ENCODE measurements around the gene LDB3.

Gene LDB3

DNA sequence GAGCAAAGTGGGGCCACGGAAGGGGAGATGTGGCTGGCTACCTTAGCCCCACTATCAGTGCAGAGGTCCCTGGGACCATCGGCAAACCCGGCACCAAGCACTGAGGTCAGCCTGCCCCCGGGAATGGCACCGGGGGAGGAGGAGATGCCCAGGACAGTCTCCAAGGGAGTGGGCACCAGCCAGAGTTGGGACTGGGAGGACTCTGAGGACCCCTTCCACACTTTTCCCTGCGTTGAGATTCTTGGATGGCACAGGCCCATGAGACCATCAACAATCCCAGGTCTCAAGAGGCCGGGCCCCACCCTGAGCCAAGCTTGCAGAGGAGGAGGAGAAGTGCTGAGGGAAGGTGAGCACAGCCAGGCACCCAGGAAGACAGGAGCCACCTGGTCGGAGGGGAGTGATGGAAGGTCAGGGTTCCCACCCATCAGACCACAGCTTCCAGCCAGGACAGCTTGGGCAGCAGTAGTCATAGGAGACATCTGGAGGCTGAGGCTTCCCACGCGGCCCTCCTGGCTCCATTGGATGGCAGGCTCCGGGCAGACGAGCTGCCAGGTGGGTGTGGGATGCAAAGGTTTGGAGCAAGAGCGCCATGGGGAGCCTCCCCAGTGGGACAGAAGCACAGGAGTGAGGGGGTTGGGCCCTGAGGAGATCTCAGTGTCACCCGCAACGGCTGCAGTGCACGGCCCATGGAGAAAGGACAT, 16.5 kb upstream of the LDB3 start:
- no peak for DNase-seq (ENCODE audit: low read depth)

DNA sequence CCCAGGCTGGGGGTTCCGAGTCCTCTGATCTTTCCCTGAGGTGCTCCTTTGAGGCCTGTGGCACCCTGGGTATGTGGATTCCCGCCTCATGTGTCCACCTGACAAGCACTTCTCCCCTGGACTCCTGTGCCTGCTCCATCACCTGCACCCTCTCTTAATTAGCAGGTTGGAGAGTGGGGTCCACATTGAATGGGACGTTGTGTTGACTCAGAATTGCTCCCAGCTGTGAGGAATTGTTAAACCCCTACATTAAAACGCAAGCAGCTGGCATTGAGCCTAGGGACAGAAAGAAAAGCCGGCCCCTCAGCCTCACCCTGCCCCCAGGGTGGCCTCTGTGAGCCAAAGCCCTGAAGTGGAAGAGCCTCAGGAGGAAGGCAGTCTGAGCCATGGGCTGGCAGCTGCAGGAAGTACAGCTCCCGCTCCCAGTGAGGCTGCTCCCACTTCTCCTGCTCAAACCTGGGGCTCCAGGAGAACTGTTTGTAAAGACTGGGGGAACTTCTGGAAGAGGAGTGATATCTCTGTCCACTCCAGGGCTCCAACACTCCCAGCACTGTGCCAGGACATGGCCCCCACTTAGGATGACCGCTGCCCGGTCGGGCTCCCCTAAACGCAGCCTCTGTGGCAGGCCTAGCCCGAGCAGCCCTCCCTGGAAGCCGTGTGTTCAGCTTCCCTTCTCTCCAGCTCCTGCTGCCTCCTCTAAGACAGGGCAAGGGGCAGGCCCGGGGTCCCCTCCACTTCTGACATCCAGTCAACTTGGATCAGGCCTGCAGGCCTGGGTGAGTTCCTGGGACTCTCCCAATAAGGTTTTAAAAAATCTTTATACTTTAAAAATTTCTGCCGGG, 15.7 kb upstream of the LDB3 start:
- DNase-seq (ENCODE audit: low read depth) = no peak

DNA sequence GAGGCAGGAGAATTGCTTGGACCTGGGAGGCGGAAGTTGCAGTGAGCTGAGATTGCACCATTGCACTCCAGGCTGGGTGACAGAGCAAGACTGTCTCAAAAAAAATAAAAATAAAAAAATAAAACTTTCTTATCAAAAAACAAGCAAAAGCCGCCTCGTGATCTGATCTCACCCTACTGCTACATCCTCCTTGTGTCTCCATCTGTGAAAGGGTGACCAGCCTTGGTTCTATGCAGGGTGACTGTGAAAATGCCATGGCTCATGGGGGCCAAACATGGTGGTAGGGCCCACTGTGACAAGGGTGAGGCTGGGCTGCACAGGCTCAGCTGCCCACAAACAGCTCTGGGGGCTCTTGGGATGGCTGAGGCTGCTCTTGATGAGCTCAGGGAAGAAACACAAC, 14.9 kb upstream of the LDB3 start:
- no peak for DNase-seq (ENCODE audit: low read depth)

DNA sequence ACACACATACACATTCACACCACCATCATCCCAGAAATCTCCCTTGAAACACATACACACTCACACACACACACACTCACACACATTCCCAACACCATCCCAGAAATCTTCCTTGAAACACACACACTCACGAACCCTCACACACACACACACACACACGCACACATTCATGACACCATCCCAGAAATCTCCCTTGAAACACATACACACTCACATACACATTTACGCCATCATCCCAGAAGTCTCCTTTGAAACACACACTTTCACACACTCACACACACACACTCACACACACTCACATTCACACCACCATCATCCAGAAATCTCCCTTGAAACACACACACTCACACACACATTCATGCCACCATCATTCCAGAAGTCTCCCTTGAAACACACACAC, 14.3 kb upstream of the LDB3 start:
- no peak for DNase-seq (ENCODE audit: low read depth)

DNA sequence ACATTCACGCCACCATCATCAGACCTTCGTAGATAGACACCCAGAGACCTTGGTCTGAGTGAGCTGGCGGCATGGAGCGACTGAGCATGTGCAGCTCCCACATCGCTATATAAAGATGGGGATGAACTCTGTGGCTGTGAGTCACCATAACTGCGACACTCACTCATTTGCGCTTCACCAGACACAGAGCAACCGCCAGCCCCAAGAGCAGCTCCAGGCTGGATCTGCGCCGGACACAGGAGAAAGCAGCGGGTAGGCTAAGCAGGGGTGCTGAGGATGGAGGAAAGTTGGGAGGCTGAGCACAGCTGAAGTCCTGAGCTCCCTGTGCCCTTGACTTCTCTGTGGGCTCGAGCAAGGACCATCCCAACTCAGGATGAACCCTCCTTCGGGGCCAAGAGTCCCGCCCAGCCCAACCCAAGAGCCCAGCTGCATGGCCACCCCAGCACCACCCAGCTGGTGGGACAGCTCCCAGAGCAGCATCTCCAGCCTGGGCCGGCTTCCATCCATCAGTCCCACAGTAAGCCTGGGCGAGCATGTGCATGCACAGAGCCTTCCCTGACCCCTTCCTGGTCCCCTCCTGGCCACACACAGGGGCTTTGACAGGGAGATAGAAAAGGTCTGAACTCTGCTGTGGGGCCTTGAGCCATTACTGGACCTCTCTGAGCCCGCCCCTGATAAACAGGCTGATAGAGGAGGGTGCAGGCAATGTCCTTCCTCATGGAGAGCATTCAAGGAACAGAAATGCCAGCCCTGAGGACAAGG, 13.7 kb upstream of the LDB3 start, which contains the start of gene OPN4:
Gene OPN4, plus strand, starts transcription at position 137 of the 762 bp plus-strand sequence. Its CDS starts 237 bp downstream, at position 374.
- DNase-seq (ENCODE audit: low read depth) = no peak

DNA sequence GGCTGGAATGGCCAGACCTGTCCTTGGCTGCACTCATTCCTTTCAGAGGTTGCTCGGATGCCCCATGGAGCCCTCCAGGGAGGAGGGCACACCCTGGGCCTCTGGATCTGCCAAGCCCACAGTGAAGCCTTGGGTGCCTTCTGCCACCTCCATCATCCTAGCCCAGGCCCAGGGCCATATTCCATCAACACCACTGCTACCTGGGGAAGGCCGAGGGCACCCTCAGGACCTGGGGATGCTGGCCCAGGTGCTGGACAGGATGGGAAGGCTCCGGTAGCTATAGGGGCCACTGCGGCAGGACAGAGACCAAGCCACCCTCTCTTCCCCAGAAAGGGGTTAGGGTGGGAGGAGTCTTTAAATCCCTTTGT, 13.2 kb upstream of the LDB3 start:
- DNase-seq (ENCODE audit: low read depth) = no peak

DNA sequence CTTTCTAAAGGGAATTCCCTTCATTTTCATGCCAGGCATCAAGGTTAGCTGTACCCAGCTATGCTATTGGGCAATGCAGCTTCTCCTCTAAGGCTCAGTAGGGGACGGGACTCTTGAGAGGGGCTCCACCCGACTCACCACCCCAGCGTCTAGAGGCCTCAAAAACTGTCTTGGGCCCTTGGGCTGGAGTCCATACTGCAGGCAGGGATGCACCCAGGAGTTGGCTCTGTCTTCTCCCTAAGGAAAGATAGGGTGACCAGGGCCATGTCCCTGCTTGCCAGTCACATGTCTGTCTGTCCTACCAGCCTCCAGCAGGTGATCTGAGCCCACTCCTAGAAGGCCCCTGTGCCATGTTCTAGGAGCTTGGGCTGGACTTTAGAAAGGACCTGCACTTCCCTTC, 12.7 kb upstream of the LDB3 start:
- DNase-seq (ENCODE audit: low read depth) = no peak

DNA sequence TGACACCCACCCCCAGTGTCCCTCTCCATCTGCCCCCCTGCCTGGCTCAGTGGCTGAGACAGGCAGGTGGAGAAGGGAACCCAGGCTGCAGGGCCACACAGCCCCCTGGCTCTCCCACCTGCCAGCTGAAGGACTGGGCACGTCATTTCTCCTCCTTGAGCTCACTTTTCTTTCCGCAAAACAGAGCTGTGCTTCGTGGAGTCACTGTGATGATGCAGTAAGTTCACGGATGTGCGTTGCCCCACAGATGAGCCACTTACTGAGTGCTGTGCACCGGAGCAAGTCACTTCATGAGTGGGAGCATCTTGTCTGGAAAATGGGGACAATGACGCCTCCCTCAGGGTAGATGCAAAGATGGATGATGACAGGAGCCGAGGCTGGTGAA, 11.3 kb upstream of the LDB3 start:
- DNase-seq (ENCODE audit: low read depth) = no peak

DNA sequence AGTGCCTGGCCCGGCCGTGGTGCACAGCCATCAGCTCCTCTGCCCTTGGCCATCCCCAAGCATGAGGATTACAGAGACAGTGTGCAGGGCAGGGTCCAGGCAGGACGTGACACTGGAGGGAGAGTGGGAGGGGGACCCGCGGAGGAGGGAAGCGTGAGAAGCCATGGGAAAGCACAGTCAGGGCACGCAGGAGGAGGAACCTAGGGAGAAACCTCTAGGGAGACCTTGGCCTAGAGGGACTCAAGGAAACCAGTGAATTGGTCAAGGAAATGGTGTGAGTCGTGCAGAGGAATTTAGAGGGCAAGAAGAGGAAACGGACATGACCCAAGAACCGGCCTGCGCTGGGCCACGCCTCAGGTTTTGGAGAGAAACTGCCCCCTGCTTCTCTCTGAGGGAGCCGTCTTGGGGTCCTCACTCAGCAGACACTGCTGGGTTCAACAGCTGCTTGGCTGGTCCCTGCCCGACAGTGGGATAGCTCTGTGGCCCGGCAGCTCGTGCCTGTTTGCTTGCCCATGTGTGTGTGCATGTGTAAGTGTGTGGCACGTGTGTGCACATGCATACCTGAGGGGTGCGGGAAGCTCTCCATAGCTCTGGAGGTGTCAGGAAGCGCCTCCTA, 10.8 kb upstream of the LDB3 start:
- DNase-seq (ENCODE audit: low read depth) = no peak

DNA sequence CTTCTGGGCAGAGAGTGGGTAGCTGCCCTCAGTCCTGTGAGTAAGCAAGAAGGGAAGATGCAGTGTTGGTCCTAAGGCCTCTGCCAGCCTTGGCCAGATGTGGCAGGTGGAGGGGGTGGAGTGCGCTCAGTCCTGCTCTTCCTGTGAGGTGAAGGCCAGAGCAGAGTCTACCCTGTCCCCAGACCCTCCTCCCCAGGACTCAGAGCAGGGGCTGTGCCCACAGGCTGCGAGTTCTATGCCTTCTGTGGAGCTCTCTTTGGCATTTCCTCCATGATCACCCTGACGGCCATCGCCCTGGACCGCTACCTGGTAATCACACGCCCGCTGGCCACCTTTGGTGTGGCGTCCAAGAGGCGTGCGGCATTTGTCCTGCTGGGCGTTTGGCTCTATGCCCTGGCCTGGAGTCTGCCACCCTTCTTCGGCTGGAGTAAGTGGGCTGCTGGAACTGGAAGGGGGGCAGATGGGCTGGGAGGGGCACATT, 10.0 kb upstream of the LDB3 start:
- DNase-seq (ENCODE audit: low read depth) = no peak

DNA sequence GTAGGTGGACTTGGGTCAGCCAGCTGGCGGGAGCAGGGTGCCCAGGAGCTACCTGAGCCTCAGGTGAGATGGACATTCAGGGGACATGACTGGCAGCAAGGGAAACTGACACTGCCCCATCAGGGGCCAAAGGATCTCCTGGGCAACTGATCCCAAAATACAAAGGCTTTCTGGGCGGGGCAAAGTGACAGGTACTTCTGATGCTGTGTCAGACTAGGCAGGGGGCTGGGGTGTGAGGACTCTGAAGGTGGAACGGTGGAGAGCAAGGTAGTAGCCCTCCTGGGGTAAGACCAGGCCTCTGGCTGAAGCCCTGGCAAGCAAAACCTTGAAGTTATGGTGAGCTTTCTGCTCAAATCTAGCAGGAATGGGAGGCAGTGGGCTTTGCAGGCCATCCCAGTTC, 9.6 kb upstream of the LDB3 start:
- DNase-seq (ENCODE audit: low read depth) = no peak

DNA sequence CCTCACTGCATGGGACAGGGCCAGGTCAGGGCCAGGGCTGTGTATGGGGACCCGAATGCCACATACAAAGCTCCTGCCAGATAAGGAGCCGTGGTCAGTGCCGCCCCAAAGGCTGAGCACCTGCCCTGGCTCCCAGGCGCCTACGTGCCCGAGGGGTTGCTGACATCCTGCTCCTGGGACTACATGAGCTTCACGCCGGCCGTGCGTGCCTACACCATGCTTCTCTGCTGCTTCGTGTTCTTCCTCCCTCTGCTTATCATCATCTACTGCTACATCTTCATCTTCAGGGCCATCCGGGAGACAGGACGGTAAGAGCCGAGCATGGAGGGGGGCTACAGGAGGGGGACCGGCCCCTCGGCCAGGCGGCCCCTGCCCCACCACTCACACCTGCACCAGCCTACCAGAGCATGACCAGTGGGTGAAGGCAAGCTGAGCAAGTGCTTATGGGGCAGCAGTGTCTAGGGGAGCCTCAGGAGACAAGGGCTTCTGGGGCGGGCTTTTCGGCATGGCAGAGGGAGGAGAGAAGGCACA, 9.1 kb upstream of the LDB3 start:
- DNase-seq (ENCODE audit: low read depth) = no peak

DNA sequence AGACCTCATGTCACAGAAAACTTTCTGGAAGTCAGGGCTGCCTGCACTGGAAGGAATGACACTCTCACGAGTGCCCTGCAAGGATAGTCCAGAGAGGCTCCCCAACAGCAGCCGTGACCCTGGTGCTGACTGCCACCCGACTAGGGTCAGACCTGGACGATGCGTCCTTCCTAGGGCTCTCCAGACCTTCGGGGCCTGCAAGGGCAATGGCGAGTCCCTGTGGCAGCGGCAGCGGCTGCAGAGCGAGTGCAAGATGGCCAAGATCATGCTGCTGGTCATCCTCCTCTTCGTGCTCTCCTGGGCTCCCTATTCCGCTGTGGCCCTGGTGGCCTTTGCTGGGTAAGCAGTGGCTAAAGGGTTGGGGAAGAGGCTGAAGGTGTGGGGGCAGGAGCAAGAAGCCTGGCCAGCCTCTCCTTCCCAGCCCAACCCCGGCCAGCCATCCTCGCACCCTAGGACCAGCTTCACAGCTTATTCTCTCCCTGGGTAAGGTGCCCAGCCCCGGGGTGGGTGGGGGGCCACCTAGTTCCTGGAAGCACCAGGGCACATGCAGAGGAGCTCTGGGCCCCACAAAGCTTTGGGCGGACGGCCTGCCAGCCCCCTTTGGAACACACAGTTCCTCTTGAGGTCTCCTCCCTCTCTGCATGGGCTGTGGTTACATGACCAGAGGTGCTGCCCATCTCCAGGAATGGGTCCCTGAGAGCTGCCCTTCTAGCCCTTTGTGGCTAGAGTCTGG, 8.4 kb upstream of the LDB3 start:
- DNase-seq (ENCODE audit: low read depth) = no peak

DNA sequence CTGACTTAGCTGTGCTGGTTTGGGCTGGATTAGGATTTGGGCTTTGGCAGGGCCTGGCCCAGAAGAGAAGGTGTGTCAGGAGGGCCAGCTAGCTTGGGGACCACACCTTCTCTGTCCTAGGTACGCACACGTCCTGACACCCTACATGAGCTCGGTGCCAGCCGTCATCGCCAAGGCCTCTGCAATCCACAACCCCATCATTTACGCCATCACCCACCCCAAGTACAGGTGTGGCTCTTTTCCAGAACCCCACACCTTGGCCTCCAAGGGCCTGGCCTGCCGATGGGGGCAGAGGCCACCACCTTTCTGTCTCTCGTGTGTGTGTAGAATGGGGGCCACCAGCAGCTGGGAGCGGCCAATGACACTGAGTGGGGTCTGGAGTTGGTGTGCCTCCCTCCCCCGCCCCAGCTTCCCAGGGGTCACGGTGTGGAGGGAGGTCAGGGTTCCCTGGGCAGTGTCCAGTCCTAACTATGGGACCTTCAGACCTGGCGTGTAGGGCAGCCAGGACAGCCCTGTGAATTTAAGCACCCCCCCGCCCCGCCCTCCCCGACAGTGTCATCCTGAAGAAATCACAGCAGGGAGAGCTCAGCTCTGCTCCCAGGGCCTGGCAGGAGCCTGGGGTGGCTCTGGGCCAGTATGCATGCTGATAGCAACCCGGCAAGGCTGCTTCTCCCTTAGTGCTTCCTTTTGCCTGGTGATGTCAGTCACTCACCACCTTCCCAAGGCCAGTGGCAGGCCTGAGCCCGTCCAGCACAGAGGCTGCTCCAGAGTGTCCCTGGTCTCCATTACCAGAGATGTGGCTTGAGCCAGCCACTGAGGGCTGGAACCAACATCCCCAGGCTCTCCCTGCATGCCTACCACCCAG, 6.9 kb upstream of the LDB3 start:
- no peak for DNase-seq (ENCODE audit: low read depth)

DNA sequence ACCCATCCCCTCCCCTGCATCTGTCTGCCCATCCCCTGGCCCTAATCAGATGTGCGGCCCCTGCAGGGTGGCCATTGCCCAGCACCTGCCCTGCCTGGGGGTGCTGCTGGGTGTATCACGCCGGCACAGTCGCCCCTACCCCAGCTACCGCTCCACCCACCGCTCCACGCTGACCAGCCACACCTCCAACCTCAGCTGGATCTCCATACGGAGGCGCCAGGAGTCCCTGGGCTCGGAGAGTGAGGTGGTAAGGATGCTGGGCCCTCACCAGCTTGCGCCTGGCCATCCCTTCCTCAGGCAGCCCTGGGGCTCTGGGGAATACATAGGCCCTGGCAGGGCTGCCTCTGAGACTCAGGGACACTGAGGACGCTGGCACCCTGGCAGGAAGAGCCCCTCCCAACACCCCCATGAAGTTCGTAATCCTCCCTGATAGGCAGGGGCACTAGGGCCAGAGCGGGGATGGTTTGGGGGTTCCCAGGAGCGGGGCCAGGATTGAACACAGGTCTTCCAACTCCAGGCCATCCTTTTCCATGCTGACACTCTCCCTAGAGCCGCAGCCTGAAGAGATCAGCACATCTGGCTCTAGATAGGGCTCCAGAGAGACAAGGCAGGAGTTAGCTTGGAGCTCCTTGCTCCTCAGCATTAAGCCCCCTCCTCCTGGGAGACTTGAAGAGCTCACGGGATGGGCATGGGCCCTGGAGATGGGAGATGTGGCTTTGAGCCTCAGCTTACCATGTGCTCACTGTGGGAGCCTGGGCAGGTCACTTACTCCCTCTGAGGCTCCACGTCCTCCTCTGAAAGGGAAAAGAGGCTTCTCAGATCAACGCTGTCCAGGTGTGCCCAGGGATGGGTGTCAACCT, 5.9 kb upstream of the LDB3 start:
- no peak for DNase-seq (ENCODE audit: low read depth)

DNA sequence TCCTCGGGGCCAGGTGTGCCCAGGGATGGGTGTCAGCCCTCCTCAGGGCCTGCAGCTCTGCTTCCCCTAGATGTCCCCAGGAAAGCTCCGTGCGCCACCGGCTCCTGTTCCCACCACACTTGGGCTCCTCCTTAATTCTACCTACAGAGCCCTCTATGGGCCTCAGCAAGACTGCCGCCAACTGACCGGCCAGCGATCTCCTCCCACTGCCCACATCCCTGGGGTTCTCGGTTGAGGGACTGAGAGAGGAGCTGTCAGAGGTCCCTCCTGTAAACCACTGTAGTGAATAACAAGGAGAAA, 5.3 kb upstream of the LDB3 start:
- no peak for DNase-seq (ENCODE audit: low read depth)

DNA sequence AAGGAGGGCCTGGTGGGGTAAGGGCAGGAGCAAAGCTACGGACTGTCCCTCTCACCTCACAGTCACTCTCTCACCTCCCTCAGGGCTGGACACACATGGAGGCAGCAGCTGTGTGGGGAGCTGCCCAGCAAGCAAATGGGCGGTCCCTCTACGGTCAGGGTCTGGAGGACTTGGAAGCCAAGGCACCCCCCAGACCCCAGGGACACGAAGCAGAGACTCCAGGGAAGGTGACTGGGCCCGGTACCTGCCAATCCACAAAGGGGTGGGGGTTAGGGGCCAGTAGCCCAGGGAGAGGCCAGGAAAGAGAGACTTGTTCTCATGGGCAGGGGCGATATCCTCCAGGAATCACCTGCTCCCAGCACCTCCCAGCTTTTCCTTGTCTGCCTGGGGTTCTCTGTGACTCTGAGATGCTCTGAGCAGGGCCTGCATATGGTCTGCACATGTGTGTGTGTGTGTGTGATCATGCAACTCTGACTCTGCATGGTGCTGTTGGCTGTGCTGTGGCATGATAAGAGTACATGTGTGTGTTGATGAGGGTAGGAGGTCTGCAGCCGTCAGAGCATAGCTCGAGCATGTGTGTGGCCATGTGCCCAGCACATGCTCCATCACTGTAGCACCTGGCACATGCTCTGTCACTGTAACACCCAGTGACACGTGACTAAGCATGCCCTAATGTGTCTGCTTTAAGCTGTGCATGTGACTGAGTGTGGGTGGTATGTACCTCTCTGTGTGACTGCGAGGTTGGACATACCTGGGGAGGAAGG, 4.6 kb upstream of the LDB3 start:
- no peak for DNase-seq (ENCODE audit: low read depth)

DNA sequence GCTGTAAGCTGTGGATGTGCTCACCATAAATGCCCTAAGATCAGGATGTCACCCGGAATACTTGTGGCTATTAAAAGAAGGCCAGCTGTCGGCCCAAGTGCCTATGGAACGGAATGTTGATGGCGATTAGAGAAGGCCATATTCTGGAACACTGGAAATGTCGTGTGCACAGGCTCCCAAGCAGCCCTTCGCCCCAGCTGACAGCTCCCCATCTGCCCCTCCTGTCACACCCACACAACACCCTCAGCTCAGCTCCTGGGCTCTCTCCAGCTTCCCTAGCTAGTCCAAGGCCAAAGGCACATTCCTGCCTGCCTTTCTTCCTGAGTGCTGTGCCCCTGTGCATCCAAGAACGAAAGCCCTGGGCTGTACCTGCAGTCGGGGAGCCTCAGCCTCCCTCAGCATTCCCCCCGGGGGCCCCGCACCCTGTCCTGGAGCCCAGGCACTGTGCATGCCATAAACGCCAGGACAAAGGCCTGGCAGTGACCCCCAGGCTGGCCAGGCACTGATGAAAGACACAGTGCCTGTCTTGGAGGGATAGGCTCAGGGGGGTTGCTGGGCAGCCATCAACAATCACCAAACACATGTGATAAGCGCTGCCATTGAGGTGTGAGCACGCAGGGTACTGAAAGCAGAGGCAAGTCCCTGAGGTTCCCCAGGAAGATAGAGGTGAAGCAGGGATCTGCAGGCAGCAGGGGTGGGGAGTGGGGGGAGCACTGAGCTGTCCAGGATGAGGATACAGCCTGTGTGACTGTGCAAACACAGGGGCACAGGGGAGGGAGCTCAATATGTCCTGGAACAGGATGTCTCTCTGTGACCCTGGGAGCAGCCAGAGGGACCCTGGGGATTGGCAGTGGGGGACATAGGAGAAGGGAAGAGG, 3.7 kb upstream of the LDB3 start:
- DNase-seq (ENCODE audit: low read depth) = no peak

All from activated T-cell treated with anti-CD3 and anti-CD28 coated beads for 48 hours (primary cell).